Activated naive CD8-positive, alpha-beta T cell (primary cell): ENCODE results near the gene EFCAB14.

Source experiments
- H3K27ac Mint-ChIP-seq: one replicate; pipeline ENCODE4 v1.8.0; 2021; ENCODE audit warnings: mixed read lengths
- H3K27me3 Mint-ChIP-seq: one replicate; pipeline ENCODE4 v1.8.0; 2021; ENCODE audit warnings: mixed read lengths
- H3K36me3 Mint-ChIP-seq: one replicate; pipeline ENCODE4 v1.8.0; 2021; ENCODE audit warnings: mixed read lengths
- H3K4me1 Mint-ChIP-seq: one replicate; pipeline ENCODE4 v1.8.0; 2021; ENCODE audit warnings: low read depth, mixed read lengths
- H3K4me3 Mint-ChIP-seq: one replicate; pipeline ENCODE4 v1.8.0; 2021; ENCODE audit warnings: mild to moderate bottlenecking, mixed read lengths
- H3K9me3 Mint-ChIP-seq: one replicate; pipeline ENCODE4 v1.8.0; 2021; ENCODE audit warnings: low read depth, mixed read lengths

Gene EFCAB14

GRCh38 chr1:46643368-46643775 lies 75.5 kb downstream of the EFCAB14 start:
- H3K4me3 Mint-ChIP-seq, result no peak overlapping the region
- peaks cover 27% of the 10 kb centered on the region for H3K36me3 Mint-ChIP-seq
- no peaks in the 10 kb centered on the region for H3K27me3 Mint-ChIP-seq
- H3K9me3 Mint-ChIP-seq, result no peaks in the 10 kb centered on the region
- H3K27ac Mint-ChIP-seq, result no peak overlapping the region
- H3K4me1 Mint-ChIP-seq, result no peaks in the 10 kb centered on the region

GRCh38 chr1:46642115-46642680 lies 76.7 kb downstream of the EFCAB14 start:
- H3K4me3 Mint-ChIP-seq, result no peak overlapping the region
- H3K9me3 Mint-ChIP-seq, result no peaks in the 10 kb centered on the region
- peaks cover 23% of the 10 kb centered on the region for H3K36me3 Mint-ChIP-seq
- H3K27ac Mint-ChIP-seq, result no peak overlapping the region
- H3K4me1 Mint-ChIP-seq, result no peaks in the 10 kb centered on the region
- no peaks in the 10 kb centered on the region for H3K27me3 Mint-ChIP-seq

GRCh38 chr1:46639547-46639946 lies 79.4 kb downstream of the EFCAB14 start:
- Mint-ChIP-seq H3K4me3 (no peak overlapping the region), H3K4me1 (no peaks in the 10 kb centered on the region), H3K9me3 (no peaks in the 10 kb centered on the region), H3K36me3 (peaks cover 15% of the 10 kb centered on the region), H3K27ac (no peak overlapping the region), H3K27me3 (no peaks in the 10 kb centered on the region)

DNA sequence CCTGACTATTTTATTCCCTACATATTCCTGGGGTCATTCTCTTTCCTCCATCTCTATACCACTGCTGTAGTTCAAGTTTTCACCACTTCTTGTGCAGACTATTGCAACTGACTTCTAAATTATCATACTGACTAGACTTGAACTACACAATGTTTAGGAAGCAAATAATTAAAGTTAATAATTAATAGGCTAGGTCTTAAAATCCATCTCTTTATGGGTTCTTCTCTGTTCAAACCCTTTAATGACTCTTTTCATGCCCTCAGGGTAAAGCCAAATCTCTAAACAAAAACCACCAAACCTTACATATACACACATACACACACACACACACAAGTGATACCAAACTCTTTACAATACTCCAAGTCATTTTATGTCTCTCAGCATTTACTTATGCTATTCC lies 80.0 kb downstream of the EFCAB14 start:
- Mint-ChIP-seq H3K27me3 (no peaks in the 10 kb centered on the region), H3K36me3 (peaks cover 17% of the 10 kb centered on the region), H3K9me3 (no peaks in the 10 kb centered on the region), H3K4me3 (no peak overlapping the region), H3K4me1 (no peaks in the 10 kb centered on the region), H3K27ac (no peak overlapping the region)

GRCh38 chr1:46637444-46638083 lies 81.3 kb downstream of the EFCAB14 start:
- no peaks in the 10 kb centered on the region for H3K27me3 Mint-ChIP-seq
- no peaks in the 10 kb centered on the region for H3K4me1 Mint-ChIP-seq
- H3K36me3 Mint-ChIP-seq, result peaks cover 15% of the 10 kb centered on the region
- no peaks in the 10 kb centered on the region for H3K9me3 Mint-ChIP-seq
- no peak overlapping the region for H3K4me3 Mint-ChIP-seq
- H3K27ac Mint-ChIP-seq, result no peak overlapping the region

DNA sequence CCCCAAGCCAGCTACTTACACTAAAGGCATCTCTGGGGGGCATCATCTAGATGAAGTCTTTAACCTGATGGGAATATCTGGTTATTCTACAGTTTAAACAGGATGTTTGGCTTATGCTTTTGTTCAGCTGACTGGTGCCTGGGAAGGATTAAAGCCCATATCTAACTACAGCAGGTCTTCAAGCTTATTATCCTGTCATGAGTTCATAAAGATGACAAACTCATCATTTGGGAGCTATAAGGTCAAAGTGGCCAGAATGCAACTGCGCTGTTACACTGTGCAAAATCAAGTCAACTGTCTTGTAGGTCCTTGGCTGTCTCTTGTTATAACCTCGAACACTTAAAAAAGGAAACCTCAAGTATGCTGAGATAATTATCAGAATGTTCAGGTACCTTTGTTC lies 83.7 kb downstream of the EFCAB14 start:
- peaks cover 8% of the 10 kb centered on the region for H3K36me3 Mint-ChIP-seq
- no peak overlapping the region for H3K27ac Mint-ChIP-seq
- H3K4me1 Mint-ChIP-seq, result no peaks in the 10 kb centered on the region
- H3K27me3 Mint-ChIP-seq, result no peaks in the 10 kb centered on the region
- no peak overlapping the region for H3K4me3 Mint-ChIP-seq
- H3K9me3 Mint-ChIP-seq, result no peaks in the 10 kb centered on the region

DNA sequence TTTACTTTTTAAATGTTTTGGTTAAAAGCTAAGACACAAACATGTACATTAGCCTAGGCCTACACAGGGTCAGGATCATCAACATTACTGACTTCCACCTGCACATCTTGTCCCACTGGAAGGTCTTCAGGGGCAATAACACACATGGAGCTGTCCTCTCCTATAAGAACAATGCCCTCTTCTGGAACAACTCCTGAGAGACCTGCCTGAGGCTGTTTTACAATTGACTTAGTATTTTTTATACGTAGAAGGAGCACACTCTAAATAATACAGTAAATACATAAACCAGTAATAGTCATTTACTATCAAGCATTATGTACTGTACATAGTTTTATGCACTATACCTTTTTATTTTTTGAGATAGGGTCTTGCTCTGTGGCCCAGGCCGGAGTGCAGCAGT lies 88.2 kb downstream of the EFCAB14 start:
- H3K27me3 Mint-ChIP-seq, result no peaks in the 10 kb centered on the region
- no peaks in the 10 kb centered on the region for H3K9me3 Mint-ChIP-seq
- peaks cover 4% of the 10 kb centered on the region for H3K36me3 Mint-ChIP-seq
- no peak overlapping the region for H3K4me3 Mint-ChIP-seq
- H3K4me1 Mint-ChIP-seq, result no peaks in the 10 kb centered on the region
- H3K27ac Mint-ChIP-seq, result no peak overlapping the region
